GM23338 (cell line): Measurements from ENCODE around the gene COX5B. TPM values are rescaled to one million over a fixed set of nuclear protein-coding genes. Genes with fewer than 3 reads are reported as not detected.
"Not testable (repeated sequence)": the region's sequence is repeated elsewhere in the genome, so short reads cannot be mapped to it uniquely, and the experiment has no call there.

ENCODE experiments used
- ATAC-seq: fragments of 200-7000 bp; cut with Tn5 transposase; 3 replicates; pipeline ENCODE4 v1.9.1; 2020
- DNase-seq: peaks from one replicate; pipeline ENCODE4 v3.0.0-alpha.2; 2015; ENCODE audit warnings: low spot score
- H2AFZ ChIP-seq: fragments of 200-600 bp; sonication (generic); 2 replicates; pipeline ENCODE4 v1.8.0; 2016; ENCODE audit warnings: antibody characterized with exemption, mild to moderate bottlenecking, moderate library complexity
- H3F3A ChIP-seq: fragments of 200-600 bp; sonication (generic); replicated peaks from 2 replicates; pipeline ENCODE4 v1.8.0; 2017; ENCODE audit warnings: antibody characterized with exemption, mixed run types, low read depth
- H3K27ac ChIP-seq: fragments of 200-600 bp; sonication (generic); 2 replicates; pipeline ENCODE4 v1.6.1; 2016; ENCODE audit warnings: low read depth
- H3K27me3 ChIP-seq: fragments of 200-600 bp; sonication (generic); 2 replicates; pipeline ENCODE4 v1.8.0; 2016; ENCODE audit warnings: mild to moderate bottlenecking, mixed run types, moderate library complexity; ENCODE audit not compliant: insufficient read depth
- H3K36me3 ChIP-seq: fragments of 200-600 bp; sonication (generic); 2 replicates; pipeline ENCODE4 v1.8.0; 2016; ENCODE audit warnings: mild to moderate bottlenecking; ENCODE audit not compliant: insufficient read depth
- H3K4me1 ChIP-seq: fragments of 200-600 bp; sonication (generic); 2 replicates; pipeline ENCODE4 v1.8.0; 2016; ENCODE audit warnings: mild to moderate bottlenecking, moderate library complexity; ENCODE audit not compliant: insufficient read depth
- H3K4me2 ChIP-seq: fragments of 200-600 bp; sonication (generic); 2 replicates; pipeline ENCODE4 v1.7.1; 2017; ENCODE audit warnings: mixed run types
- H3K4me3 ChIP-seq: fragments of 200-600 bp; sonication (generic); 2 replicates; pipeline ENCODE4 v1.6.1; 2016; ENCODE audit warnings: mixed run types
- H3K79me2 ChIP-seq: fragments of 200-600 bp; sonication (generic); replicated peaks from 2 replicates; pipeline ENCODE4 v1.8.0; 2017; ENCODE audit warnings: mild to moderate bottlenecking; ENCODE audit not compliant: insufficient read depth
- H3K9me2 ChIP-seq: fragments of 200-600 bp; sonication (generic); 2 replicates; pipeline ENCODE4 v1.8.0; 2017; ENCODE audit not compliant: insufficient read depth
- H4K20me1 ChIP-seq: fragments of 200-600 bp; sonication (generic); replicated peaks from 2 replicates; pipeline ENCODE4 v1.8.0; 2017; ENCODE audit warnings: mild to moderate bottlenecking; ENCODE audit not compliant: insufficient read depth
- H3K27ac Mint-ChIP-seq: 2 replicates; pipeline ENCODE4 v1.8.0; 2020; ENCODE audit warnings: inconsistent platforms, mild to moderate bottlenecking, moderate library complexity, mixed read lengths
- H3K27me3 Mint-ChIP-seq: 3 replicates; pipeline ENCODE4 v1.8.0; 2022; ENCODE audit warnings: low read depth, mild to moderate bottlenecking, moderate library complexity, mixed read lengths, inconsistent platforms; ENCODE audit not compliant: insufficient read depth, poor library complexity
- H3K36me3 Mint-ChIP-seq: 3 replicates; pipeline ENCODE4 v1.8.0; 2021; ENCODE audit warnings: low read depth, mild to moderate bottlenecking, inconsistent platforms, moderate library complexity, mixed read lengths
- H3K4me1 Mint-ChIP-seq: 3 replicates; pipeline ENCODE4 v1.8.0; 2020; ENCODE audit warnings: mild to moderate bottlenecking, inconsistent platforms, mixed read lengths
- H3K4me3 Mint-ChIP-seq: 3 replicates; pipeline ENCODE4 v1.8.0; 2021; ENCODE audit warnings: moderate library complexity, mild to moderate bottlenecking, inconsistent platforms, mixed read lengths
- H3K9me3 Mint-ChIP-seq: 3 replicates; pipeline ENCODE4 v1.8.0; 2020; ENCODE audit warnings: moderate library complexity, mild to moderate bottlenecking, inconsistent platforms, mixed read lengths
- NANOG ChIP-seq: IDR thresholded peaks from 2 replicates; pipeline ENCODE4 v1.6.1; 2016; ENCODE audit warnings: antibody characterized with exemption, borderline replicate concordance
- POLR2AphosphoS5 ChIP-seq: IDR thresholded peaks from 2 replicates; pipeline ENCODE4 v1.6.1; 2016; ENCODE audit warnings: antibody characterized with exemption, low read depth
- long read RNA-seq: library from polyadenylated mRNA; unstranded; transcript quantifications from one replicate; pipeline ENCODE4 v2.0.0, GENCODE V29; 2020; ENCODE audit not compliant: unreplicated experiment
- polyA plus RNA-seq: library from polyadenylated mRNA; unstranded; fragments of >200 nt; fragmentation: Nextera tagmentation; extraction: Ambion mirVana; gene quantifications from 2 replicates; pipeline ENCODE4 v1.2.1, GENCODE V29; 2016
- total RNA-seq: library from RNA; depleted of rRNA; stranded (reverse); fragments of >200 nt; shearing (Covaris generic); gene quantifications from 2 replicates; pipeline ENCODE4 v1.2.3, GENCODE V29; 2014; rRNA removed
- TF ChIP-seq, protein P1 (sequence below): IDR thresholded peaks from 2 replicates; pipeline ENCODE4 v1.6.1; 2016; ENCODE audit warnings: antibody characterized with exemption

The COX5B gene, protein sequence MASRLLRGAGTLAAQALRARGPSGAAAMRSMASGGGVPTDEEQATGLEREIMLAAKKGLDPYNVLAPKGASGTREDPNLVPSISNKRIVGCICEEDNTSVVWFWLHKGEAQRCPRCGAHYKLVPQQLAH
- 260 and 305 TPM in 2 replicates for total RNA-seq
- 666 and 733 TPM in 2 replicates for polyA plus RNA-seq
- long read RNA-seq, transcript COX5B-201 (4 exons, 712 nt) = major isoform, 352 of 355 reads
- long read RNA-seq, partial matches to known transcripts = 0 of 355 reads
- long read RNA-seq, other reads (novel, unspliced or antisense) = 3 of 355 reads

- peak within 1 kb of the TSS; percentile 99 for H3K27ac Mint-ChIP-seq
- H3K9me3 Mint-ChIP-seq = no peaks in the 10 kb centered on the region; the same call in 2 of the 3 replicates
- peak within 1 kb of the TSS; percentile 96 for H3K4me3 Mint-ChIP-seq
- H3K4me1 Mint-ChIP-seq = peaks cover 5% of the 10 kb centered on the region; the same call in 2 of the 3 replicates
- no peaks in the 10 kb centered on the region for H3K9me2 ChIP-seq
- peaks cover 6% of the 10 kb centered on the region; the same call in 1 of the 2 replicates for H3K4me1 ChIP-seq
- no peaks in the 10 kb centered on the region for H3F3A ChIP-seq
- peak within 1 kb of the TSS; percentile 78 for H3K4me3 ChIP-seq
- peaks cover 20% of the 10 kb centered on the region for H3K36me3 ChIP-seq
- H4K20me1 ChIP-seq = no peaks in the 10 kb centered on the region
- peak; percentile 96 for ATAC-seq
- TF ChIP-seq, protein P1, sequence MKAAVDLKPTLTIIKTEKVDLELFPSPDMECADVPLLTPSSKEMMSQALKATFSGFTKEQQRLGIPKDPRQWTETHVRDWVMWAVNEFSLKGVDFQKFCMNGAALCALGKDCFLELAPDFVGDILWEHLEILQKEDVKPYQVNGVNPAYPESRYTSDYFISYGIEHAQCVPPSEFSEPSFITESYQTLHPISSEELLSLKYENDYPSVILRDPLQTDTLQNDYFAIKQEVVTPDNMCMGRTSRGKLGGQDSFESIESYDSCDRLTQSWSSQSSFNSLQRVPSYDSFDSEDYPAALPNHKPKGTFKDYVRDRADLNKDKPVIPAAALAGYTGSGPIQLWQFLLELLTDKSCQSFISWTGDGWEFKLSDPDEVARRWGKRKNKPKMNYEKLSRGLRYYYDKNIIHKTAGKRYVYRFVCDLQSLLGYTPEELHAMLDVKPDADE = peak; percentile 63
- TF ChIP-seq NANOG = no peak
- peak; percentile 90 for TF ChIP-seq POLR2AphosphoS5
- peak within 1 kb of the TSS; percentile 75 for H3K27ac ChIP-seq
- H3K27me3 Mint-ChIP-seq = peaks cover 5% of the 10 kb centered on the region
- H3K27me3 ChIP-seq = no peaks in the 10 kb centered on the region
- H3K4me2 ChIP-seq = peak within 1 kb of the TSS; percentile 96
- peak; percentile 99 for DNase-seq
- peaks cover 40% of the 10 kb centered on the region for H3K36me3 Mint-ChIP-seq
- H2AFZ ChIP-seq = peak within 1 kb of the TSS; percentile 76
- peaks cover 14% of the 10 kb centered on the region for H3K79me2 ChIP-seq
Measured at GRCh38 chr2:97645695-97646629, at the start of gene COX5B. COX5B (plus strand) TSS chr2:97646062; CDS start chr2:97646087, 25 bp downstream.

- H3K27ac ChIP-seq, H3K27me3 Mint-ChIP-seq, H3K4me1 ChIP-seq, H3K27me3 ChIP-seq, H3K27ac Mint-ChIP-seq, H2AFZ ChIP-seq, H3K4me3 ChIP-seq, H3K4me3 Mint-ChIP-seq, H3K36me3 Mint-ChIP-seq, ATAC-seq, H4K20me1 ChIP-seq, DNase-seq, H3K4me1 Mint-ChIP-seq, H3K4me2 ChIP-seq, H3K36me3 ChIP-seq, H3K79me2 ChIP-seq, H3K9me3 Mint-ChIP-seq, H3K9me2 ChIP-seq, H3F3A ChIP-seq: not testable (repeated sequence)
Measured at GRCh38 chr2:97596180-97596579, 49.7 kb upstream of the COX5B start.

DNA sequence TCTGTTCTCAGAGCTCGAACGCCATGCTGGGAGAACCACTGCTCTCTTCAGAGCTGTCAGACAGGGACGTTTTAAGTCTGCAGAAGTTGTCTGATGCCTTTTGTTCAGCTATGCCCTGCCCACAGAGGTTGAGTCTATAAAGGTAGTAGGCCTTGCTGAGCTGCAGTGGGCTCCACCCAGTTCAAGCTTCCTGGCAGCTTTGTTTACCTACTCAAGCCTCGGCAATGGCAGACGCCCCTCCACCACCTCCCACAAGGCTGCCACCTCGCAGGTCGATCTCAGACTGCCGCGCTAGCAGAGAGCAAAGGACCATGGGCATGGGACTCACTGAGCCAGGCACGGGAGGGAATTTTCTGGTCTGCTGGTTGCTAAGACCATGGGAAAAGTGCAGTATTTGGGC lies 44.3 kb upstream of the COX5B start:
- not testable (repeated sequence) for H3K79me2 ChIP-seq, H3K27me3 ChIP-seq, H3K4me1 Mint-ChIP-seq, DNase-seq, H3K27ac ChIP-seq, H3K9me3 Mint-ChIP-seq, H3K27me3 Mint-ChIP-seq, ATAC-seq, H3K36me3 ChIP-seq, H3K4me1 ChIP-seq, H3K9me2 ChIP-seq, H3K4me3 Mint-ChIP-seq, H3K4me2 ChIP-seq, H4K20me1 ChIP-seq, H3K36me3 Mint-ChIP-seq, H2AFZ ChIP-seq, H3K27ac Mint-ChIP-seq, H3K4me3 ChIP-seq, H3F3A ChIP-seq

DNA sequence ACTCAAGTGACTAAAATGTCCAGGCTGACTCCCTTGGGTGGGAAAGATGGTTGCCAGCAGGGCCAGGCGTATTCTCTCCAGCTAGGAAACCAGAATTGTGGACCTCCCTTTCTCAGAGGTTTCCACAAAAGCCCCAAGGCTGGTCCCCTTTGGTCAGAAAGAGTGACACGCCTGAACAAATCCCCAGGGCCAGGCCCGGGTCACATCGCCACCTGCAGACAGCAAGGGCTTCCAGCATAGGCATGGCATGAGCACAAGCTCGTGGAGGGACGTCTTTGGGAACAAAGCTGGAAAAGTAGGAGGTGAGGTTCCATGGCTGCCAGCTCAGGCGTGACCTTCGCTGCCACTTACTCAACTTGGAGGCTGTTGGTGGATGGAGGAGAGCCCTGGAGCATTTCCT lies 40.8 kb upstream of the COX5B start:
- not testable (repeated sequence) for H3K4me3 Mint-ChIP-seq, H3K79me2 ChIP-seq, H3K27me3 ChIP-seq, H3K9me3 Mint-ChIP-seq, H3K36me3 Mint-ChIP-seq, H3K27me3 Mint-ChIP-seq, H3K27ac Mint-ChIP-seq, H3K4me1 Mint-ChIP-seq, H2AFZ ChIP-seq, H3K4me2 ChIP-seq, H3K27ac ChIP-seq, H3K9me2 ChIP-seq, H3K36me3 ChIP-seq, H3K4me3 ChIP-seq, H4K20me1 ChIP-seq, H3F3A ChIP-seq, H3K4me1 ChIP-seq
- DNase-seq = peak; percentile 8
- ATAC-seq = peak; percentile 81

DNA sequence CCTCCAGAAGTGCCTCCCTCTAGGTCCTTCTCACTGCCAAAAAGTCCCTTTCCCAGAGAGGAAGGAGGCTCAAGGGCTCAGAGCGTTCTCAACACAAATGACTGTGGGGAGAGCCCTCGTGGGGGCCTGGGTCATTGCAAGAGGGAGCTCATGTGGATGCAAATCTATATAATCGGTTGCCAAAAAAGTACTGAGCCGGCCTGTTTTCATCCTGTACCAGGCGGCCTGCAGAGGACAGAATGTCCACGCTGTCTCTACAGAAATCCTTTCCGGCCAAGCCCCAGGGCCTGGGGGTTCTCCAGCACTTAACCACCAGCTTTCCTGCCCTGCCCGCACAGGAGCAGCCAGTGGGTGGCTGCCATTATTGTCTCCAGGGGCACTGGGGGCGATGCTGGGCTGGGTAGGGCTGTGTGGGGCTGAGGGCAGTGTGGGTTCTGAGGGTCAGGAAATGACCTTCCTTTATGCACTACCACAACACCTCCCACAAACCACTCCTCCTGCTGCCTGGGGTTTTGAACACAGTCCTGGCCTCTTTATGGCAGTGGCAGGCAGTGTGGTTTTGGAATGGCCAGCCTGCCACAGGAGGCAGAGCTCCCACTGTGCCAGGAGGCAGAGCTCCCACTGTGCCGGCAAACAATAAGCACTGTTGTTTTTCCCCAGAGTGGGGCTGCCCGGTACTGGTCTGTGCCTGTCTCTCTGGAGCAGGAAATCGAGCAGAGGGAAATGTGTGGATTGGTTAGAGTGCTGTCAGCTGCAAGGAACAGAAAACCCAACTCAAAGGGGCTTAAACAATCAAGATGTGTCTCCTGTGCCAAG lies 40.1 kb upstream of the COX5B start:
- not testable (repeated sequence) for H3K27me3 ChIP-seq, H3F3A ChIP-seq, H3K27ac ChIP-seq, H3K4me3 Mint-ChIP-seq, H3K9me3 Mint-ChIP-seq, H3K27ac Mint-ChIP-seq, H3K36me3 ChIP-seq, H3K27me3 Mint-ChIP-seq, H3K4me1 ChIP-seq, H3K36me3 Mint-ChIP-seq, H3K79me2 ChIP-seq, H4K20me1 ChIP-seq, H3K4me2 ChIP-seq, H3K4me1 Mint-ChIP-seq, H2AFZ ChIP-seq, DNase-seq, H3K4me3 ChIP-seq, H3K9me2 ChIP-seq
- peak; percentile 77 for ATAC-seq
